ENCODE measurements around the gene DPP6. TPM values are rescaled to one million over a fixed set of nuclear protein-coding genes. Genes with fewer than 3 reads are reported as not detected.
"Not testable (repeated sequence)": the region's sequence is repeated elsewhere in the genome, so short reads cannot be mapped to it uniquely, and the experiment has no call there.

The DPP6 gene
- total RNA-seq, 1 experiment from 2014 or later: not detected

DNA sequence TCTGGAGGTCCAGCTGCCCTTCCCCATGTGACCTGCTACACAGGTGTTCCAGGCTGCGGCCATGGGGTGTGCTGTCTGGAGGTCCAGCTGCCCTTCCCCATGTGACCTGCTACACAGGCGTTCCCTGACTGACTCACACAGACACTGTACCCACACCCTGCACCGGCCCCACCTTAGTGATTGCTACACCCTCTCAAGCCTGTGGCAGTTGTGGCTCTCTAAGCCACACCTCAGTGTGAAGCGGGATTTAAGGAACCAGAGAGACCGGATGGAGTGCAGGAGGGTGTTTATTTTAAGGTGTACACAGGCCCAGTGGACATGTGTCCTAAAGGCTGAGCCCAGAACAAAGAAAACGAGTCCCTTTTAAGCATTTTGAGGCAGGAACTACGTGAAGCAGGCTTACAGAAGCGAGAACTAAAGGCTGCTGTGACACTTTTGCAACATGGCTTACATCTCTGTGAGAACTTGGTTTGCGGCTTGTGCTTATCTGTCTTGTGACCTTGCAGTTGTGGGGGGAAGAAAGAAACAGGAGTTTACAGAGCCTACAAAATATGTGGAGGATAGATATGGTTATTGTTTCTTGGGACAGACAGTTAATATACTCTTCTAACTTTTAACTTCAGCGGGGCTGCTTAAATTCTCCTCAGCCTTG lies 624.4 kb downstream of the DPP6 start (continued):
- TF ChIP-seq USF1 (CRISPR knock-in tag; IDR thresholded peaks at IDR 0.05) (no peak), RELA (CRISPR knock-in tag; IDR thresholded peaks at IDR 0.05; ENCODE audit: borderline replicate concordance) (no peak), SMAD3 (CRISPR knock-in tag; IDR thresholded peaks at IDR 0.05; ENCODE audit: borderline replicate concordance) (no peak), SOX15 (CRISPR knock-in tag; IDR thresholded peaks at IDR 0.05) (no peak)
- TF ChIP-seq, protein P1, sequence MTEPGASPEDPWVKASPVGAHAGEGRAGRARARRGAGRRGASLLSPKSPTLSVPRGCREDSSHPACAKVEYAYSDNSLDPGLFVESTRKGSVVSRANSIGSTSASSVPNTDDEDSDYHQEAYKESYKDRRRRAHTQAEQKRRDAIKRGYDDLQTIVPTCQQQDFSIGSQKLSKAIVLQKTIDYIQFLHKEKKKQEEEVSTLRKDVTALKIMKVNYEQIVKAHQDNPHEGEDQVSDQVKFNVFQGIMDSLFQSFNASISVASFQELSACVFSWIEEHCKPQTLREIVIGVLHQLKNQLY (CRISPR knock-in tag; IDR thresholded peaks at IDR 0.05): no peak

GRCh38 chr7:154677454-154677853 lies 625.3 kb downstream of the DPP6 start:
- H3K27me3 Mint-ChIP-seq (ENCODE audit: low read depth): peaks cover 18% of the 10 kb centered on the region
- H3K9me3 Mint-ChIP-seq: peaks cover 83% of the 10 kb centered on the region
- H3K36me3 Mint-ChIP-seq: peaks cover 75% of the 10 kb centered on the region
- ATAC-seq: no peak
- no peak overlapping the region for H3K4me3 Mint-ChIP-seq
- DNase-seq (ENCODE audit: low spot score): no peak
- TF ChIP-seq ELF4 (CRISPR knock-in tag; IDR thresholded peaks at IDR 0.05; ENCODE audit: low read depth) (no peak), EMX1 (CRISPR knock-in tag; IDR thresholded peaks at IDR 0.05) (no peak), ZNF317 (CRISPR knock-in tag; IDR thresholded peaks at IDR 0.05; ENCODE audit: borderline replicate concordance, low read depth) (no peak), IRF2 (CRISPR knock-in tag; IDR thresholded peaks at IDR 0.05; ENCODE audit: borderline replicate concordance, low read depth) (no peak), GABPB1 (CRISPR knock-in tag; IDR thresholded peaks at IDR 0.05) (no peak)
- TF ChIP-seq, protein P2, sequence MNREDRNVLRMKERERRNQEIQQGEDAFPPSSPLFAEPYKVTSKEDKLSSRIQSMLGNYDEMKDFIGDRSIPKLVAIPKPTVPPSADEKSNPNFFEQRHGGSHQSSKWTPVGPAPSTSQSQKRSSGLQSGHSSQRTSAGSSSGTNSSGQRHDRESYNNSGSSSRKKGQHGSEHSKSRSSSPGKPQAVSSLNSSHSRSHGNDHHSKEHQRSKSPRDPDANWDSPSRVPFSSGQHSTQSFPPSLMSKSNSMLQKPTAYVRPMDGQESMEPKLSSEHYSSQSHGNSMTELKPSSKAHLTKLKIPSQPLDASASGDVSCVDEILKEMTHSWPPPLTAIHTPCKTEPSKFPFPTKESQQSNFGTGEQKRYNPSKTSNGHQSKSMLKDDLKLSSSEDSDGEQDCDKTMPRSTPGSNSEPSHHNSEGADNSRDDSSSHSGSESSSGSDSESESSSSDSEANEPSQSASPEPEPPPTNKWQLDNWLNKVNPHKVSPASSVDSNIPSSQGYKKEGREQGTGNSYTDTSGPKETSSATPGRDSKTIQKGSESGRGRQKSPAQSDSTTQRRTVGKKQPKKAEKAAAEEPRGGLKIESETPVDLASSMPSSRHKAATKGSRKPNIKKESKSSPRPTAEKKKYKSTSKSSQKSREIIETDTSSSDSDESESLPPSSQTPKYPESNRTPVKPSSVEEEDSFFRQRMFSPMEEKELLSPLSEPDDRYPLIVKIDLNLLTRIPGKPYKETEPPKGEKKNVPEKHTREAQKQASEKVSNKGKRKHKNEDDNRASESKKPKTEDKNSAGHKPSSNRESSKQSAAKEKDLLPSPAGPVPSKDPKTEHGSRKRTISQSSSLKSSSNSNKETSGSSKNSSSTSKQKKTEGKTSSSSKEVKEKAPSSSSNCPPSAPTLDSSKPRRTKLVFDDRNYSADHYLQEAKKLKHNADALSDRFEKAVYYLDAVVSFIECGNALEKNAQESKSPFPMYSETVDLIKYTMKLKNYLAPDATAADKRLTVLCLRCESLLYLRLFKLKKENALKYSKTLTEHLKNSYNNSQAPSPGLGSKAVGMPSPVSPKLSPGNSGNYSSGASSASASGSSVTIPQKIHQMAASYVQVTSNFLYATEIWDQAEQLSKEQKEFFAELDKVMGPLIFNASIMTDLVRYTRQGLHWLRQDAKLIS (CRISPR knock-in tag; IDR thresholded peaks at IDR 0.05; ENCODE audit: borderline replicate concordance): no peak
- H3K27ac Mint-ChIP-seq: no peak overlapping the region
- H3K4me1 Mint-ChIP-seq: no peaks in the 10 kb centered on the region
- POLR2A ChIA-PET: no interaction called here
- CTCF ChIA-PET: no interaction called here

DNA sequence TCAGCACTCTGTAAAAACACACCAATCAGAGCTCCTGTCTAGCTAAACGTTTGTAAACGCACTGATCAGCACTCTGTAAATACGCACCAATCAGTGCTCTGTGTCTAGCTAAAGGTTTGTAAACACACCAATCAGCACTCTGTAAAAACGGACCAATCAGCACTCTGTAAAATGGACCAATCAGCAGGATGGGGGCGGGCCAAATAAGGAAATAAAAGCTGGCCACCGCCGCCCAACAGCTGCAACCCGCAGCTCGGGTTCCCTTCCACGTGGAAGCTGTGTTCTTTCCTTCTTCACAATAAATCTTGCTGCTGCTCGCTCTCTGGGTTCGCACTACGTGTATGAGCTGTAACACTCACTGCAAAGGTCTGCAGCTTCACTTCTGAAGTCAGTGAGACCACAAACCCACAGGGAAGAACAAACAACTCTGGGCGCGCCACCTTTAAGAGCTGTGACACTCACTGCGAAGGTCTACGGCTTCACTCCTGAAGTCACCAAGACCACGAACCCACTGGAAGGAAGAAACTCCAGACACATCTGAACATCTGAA lies 625.9 kb downstream of the DPP6 start:
- ATAC-seq; H3K27ac Mint-ChIP-seq; POLR2A ChIA-PET; DNase-seq (ENCODE audit: low spot score); H3K4me3 Mint-ChIP-seq; H3K4me1 Mint-ChIP-seq; CTCF ChIA-PET: not testable (repeated sequence)
- Mint-ChIP-seq H3K27me3 (ENCODE audit: low read depth) (peaks cover 19% of the 10 kb centered on the region), H3K36me3 (peaks cover 79% of the 10 kb centered on the region), H3K9me3 (peaks cover 84% of the 10 kb centered on the region)

DNA sequence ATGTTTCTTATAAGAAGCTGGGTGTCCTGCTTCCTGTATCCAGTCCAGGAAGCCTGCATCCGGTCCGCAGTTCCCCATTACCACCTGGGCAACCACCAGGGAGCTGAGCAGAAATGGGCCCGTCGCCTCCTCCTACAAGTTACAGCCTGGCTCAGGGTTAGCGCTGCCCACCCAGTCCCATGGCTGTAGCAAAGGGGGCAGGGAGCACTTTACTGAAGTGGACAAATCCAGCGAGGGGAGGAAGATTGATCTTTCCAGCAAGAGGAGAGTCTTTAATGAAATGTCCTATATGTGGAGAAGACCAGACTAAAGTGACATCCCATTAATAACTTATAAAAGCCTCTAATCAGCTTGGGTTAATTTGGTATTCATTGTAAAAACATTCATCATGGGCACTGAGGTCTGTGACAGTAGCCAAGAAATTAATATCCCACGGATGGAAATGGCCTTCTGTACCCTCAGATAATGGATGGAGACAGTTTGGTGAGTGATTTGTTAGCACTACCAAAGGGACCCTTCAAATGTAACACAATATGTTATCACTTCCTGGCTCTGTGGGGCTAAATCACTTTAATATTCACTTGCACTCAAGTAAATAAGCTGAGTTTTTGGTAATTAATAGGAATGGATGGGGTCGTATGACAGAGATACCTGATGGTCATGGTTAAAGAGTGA lies 627.3 kb downstream of the DPP6 start:
- H3K27me3 Mint-ChIP-seq (ENCODE audit: low read depth): peaks cover 19% of the 10 kb centered on the region
- TF ChIP-seq ZNF416 (CRISPR knock-in tag; IDR thresholded peaks at IDR 0.05) (no peak), ATF1 (CRISPR knock-in tag; IDR thresholded peaks at IDR 0.05) (no peak), ZBTB21 (CRISPR knock-in tag; IDR thresholded peaks at IDR 0.05; ENCODE audit: borderline replicate concordance) (no peak), FOXJ3 (CRISPR knock-in tag; IDR thresholded peaks at IDR 0.05; ENCODE audit: borderline replicate concordance) (no peak)
- TF ChIP-seq, protein P3, sequence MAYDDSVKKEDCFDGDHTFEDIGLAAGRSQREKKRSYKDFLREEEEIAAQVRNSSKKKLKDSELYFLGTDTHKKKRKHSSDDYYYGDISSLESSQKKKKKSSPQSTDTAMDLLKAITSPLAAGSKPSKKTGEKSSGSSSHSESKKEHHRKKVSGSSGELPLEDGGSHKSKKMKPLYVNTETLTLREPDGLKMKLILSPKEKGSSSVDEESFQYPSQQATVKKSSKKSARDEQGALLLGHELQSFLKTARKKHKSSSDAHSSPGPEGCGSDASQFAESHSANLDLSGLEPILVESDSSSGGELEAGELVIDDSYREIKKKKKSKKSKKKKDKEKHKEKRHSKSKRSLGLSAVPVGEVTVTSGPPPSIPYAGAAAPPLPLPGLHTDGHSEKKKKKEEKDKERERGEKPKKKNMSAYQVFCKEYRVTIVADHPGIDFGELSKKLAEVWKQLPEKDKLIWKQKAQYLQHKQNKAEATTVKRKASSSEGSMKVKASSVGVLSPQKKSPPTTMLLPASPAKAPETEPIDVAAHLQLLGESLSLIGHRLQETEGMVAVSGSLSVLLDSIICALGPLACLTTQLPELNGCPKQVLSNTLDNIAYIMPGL (CRISPR knock-in tag; IDR thresholded peaks at IDR 0.05): no peak
- TF ChIP-seq, protein P4, sequence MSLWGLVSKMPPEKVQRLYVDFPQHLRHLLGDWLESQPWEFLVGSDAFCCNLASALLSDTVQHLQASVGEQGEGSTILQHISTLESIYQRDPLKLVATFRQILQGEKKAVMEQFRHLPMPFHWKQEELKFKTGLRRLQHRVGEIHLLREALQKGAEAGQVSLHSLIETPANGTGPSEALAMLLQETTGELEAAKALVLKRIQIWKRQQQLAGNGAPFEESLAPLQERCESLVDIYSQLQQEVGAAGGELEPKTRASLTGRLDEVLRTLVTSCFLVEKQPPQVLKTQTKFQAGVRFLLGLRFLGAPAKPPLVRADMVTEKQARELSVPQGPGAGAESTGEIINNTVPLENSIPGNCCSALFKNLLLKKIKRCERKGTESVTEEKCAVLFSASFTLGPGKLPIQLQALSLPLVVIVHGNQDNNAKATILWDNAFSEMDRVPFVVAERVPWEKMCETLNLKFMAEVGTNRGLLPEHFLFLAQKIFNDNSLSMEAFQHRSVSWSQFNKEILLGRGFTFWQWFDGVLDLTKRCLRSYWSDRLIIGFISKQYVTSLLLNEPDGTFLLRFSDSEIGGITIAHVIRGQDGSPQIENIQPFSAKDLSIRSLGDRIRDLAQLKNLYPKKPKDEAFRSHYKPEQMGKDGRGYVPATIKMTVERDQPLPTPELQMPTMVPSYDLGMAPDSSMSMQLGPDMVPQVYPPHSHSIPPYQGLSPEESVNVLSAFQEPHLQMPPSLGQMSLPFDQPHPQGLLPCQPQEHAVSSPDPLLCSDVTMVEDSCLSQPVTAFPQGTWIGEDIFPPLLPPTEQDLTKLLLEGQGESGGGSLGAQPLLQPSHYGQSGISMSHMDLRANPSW (CRISPR knock-in tag; conservative IDR thresholded peaks at IDR 0.05; ENCODE audit: low read depth): no peak
- peaks cover 85% of the 10 kb centered on the region for H3K9me3 Mint-ChIP-seq
- H3K4me1 Mint-ChIP-seq: no peaks in the 10 kb centered on the region
- POLR2A ChIA-PET: no interaction called here
- H3K4me3 Mint-ChIP-seq: no peak overlapping the region
- DNase-seq (ENCODE audit: low spot score) (no peak), ATAC-seq (no peak)
- H3K27ac Mint-ChIP-seq: no peak overlapping the region
- peaks cover 79% of the 10 kb centered on the region for H3K36me3 Mint-ChIP-seq
- CTCF ChIA-PET: no interaction called here
